WI38 (cell line): Measurements from ENCODE around the gene MED8.

Experiments
- H3K4me3 ChIP-seq: 2 replicates; pipeline ENCODE4 v1.5.1; 2011; ENCODE audit warnings: low read depth, mild to moderate bottlenecking, control low read depth, low read length
- TF ChIP-seq, protein P1 (sequence below): IDR thresholded peaks from 2 replicates; pipeline ENCODE4 v1.5.1; 2012; ENCODE audit warnings: low read depth, mild to moderate bottlenecking, control low read depth, low read length

MED8 gene

DNA sequence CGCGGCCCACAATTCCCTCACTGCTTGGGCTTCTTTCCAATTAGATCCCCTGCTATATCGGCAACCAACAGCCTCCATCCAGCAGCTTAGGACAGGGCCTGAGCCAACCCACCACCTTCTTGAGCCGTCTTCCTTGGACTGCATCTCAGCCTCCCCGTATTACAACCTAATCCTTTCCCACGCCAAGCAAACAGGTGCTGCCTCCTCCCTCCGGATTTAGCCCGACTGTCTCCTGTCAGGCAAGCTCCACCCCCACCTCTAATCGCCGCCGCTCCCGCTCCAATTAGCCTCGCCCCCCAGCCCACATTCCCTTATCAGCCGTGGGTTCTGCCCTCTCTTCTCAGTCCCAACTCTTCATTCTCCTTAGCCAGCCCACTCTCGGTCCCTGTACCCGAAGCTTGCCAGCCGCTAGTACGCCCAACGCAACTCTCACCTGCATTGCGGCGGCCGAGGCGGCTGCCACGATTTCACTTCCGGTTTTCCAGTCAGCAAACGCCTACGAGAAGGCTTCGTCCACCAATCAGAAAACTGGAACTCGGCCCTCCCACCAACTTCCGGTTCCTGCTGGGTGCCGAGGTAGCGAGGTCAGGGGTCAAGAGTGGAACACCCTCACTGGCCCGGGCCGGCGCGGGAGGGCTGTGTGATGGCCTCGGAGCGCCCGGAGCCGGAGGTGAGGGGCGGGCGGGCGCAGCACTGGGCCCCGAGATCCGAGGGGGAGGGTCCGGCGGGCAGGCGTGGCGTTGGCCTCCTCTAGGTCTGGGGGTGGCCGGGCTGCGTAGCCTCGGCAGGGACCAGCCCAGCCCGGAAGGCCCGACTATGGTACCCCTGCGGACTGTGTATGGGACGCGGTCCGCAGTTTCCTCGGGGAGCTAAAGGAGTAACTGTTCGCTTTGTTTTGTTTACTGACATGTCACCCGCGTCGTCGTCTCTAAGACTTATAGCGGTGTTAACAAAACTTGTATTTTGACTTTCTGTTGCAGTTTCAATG, at the start of gene MED8, which contains the start of gene SZT2:
TSS of gene MED8 (minus strand) at position 475 of the 988 bp plus-strand sequence. CDS start at position 439, 36 bp downstream.
TSS of gene SZT2 (plus strand) at position 574 of the 988 bp plus-strand sequence. CDS start at position 644, 70 bp downstream.
- peak within 1 kb of the TSS; percentile 77 for H3K4me3 ChIP-seq
- TF ChIP-seq, protein P1, sequence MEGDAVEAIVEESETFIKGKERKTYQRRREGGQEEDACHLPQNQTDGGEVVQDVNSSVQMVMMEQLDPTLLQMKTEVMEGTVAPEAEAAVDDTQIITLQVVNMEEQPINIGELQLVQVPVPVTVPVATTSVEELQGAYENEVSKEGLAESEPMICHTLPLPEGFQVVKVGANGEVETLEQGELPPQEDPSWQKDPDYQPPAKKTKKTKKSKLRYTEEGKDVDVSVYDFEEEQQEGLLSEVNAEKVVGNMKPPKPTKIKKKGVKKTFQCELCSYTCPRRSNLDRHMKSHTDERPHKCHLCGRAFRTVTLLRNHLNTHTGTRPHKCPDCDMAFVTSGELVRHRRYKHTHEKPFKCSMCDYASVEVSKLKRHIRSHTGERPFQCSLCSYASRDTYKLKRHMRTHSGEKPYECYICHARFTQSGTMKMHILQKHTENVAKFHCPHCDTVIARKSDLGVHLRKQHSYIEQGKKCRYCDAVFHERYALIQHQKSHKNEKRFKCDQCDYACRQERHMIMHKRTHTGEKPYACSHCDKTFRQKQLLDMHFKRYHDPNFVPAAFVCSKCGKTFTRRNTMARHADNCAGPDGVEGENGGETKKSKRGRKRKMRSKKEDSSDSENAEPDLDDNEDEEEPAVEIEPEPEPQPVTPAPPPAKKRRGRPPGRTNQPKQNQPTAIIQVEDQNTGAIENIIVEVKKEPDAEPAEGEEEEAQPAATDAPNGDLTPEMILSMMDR, result no peak

DNA sequence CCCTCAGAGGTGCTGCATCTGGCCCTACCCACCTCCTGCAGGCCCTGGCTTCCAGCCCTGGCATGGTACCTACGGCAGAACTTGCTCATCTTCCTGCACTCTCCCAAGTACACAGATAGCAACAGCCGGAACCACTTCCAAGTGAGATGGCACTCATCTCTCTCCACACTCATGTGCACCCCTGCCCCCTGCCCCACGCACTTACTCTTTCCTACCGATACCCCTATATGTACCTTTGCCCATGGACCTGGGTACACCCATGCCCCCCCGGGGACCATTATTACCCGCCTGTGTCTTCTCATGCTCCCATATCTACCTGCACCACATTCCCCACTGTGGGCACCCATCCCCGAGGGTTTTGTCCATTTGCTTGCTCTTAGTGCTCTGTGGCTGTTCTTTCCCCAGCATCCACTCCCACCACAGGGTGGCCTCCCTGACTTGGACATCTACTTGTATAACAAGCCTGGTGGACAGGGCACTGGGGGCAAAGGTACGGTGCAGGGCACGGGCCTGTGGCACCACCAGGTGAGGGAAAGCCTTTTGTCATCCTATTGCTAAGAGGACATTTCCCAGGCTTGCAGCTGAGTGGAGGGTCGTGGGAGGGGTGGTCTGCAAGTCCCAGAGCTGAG, 49.5 kb upstream of the MED8 start:
- TF ChIP-seq, protein P1, result no peak
- no peak overlapping the region for H3K4me3 ChIP-seq

GRCh38 chr1:43438576-43438952, 49.0 kb upstream of the MED8 start:
- no peak overlapping the region for H3K4me3 ChIP-seq
- TF ChIP-seq, protein P1, result no peak

DNA sequence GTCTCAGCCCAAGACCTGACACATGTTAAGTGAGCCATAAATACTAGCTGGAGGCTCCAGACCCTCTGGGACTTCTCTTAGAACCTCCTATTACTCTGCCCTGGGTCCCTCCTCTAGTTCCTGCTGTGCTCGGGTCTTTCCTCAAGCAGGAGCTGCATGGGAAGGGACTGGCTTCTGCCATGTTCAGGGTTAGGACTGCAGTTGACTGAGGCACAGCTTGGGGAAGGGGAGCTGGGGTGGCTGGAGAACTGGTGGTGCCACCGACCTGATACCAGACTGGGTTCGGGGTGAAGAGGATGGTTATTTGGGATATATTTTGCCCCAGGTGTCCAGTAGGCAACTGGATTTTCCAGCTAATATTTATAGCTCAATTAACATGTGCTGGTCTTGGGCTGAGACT, 48.4 kb upstream of the MED8 start:
- TF ChIP-seq, protein P1, result no peak
- no peak overlapping the region for H3K4me3 ChIP-seq

DNA sequence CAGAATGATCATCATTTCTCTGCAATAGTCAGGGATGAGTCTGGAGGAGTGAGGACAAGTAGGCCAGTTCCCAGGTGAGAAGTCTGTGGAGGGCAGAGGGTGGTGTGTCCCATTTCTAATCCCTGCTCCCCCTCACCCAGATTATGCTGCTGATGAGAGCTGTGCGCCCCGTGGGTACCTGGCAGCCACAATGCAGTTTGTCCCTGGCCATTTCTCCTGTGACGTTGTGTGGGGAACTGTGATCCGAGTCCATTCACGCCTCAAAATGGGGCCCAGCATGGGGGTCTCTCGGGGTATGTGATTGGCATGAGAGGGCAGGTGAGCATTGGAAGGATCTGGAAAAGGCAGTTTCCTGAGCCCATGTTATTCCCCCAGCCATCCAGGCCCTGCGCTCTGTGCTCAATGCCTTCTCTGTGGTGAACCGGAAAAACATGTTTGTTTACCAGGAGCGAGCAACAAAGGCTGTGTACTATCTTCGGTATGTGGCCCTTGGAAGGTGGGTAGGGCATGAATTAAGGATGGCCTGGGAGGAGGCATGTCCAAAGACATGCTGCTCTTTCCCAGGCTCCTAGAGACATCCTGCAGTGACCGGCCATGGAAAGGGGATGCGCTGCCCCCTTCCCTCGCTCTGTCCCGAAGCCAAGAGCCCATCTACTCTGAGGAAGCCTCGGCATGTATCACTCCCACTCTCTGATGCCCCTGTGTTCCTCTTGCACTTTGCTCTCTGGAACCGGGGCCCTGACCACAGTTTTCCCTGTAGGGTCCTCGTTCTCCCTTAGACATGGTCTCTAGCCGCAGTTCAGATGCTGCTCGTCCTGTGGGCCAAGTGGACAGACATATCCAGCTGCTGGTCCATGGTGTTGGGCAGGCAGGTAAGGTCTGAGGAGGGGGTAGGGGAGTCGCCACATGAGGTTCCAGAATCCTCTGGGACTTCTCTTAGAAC, 47.7 kb upstream of the MED8 start:
- no peak overlapping the region for H3K4me3 ChIP-seq
- TF ChIP-seq, protein P1, result no peak

GRCh38 chr1:43436371-43436770, 46.8 kb upstream of the MED8 start:
- H3K4me3 ChIP-seq, result no peak overlapping the region
- TF ChIP-seq, protein P1, result no peak
